ENCODE data around the gene GPBAR1. TPM values are rescaled to one million over a fixed set of nuclear protein-coding genes. Genes with fewer than 3 reads are reported as not detected.
"Not testable (repeated sequence)": the region's sequence is repeated elsewhere in the genome, so short reads cannot be mapped to it uniquely, and the experiment has no call there.

The GPBAR1 gene
- polyA plus RNA-seq, 1 donor: 2.3 TPM

DNA sequence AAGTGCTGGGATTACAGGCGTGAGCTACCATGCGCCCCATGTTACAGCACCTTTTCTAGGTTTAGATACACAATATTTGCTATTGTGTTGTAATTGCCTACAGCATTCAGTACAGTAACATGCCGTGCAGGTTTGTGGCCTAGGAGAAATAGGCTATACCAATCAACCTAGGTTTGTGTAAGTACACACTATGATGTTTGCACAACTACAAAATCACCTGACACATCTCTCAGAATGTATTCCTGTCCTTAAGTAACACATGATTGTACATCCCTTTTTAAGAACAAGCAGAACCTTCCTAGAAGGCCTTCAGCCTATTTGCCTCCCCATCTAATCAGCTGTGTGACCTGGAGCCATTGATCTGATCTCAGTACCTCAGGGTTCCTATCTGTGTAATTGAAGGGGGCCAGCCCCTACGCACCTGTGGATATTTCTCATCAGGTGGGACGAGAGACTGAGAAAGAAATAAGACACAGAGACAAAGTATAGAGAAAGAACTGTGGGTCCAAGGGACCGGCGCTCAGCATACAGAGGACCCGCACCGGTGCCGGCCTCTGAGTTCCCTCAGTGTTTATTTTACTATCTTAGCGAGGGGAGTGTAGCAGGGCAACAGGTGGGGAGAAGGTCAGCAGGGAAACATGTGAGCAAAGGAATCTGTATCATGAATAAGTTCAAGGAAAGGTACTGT lies 50.2 kb downstream of the GPBAR1 start:
- DNase-seq (ENCODE audit: low read depth): no peak

DNA sequence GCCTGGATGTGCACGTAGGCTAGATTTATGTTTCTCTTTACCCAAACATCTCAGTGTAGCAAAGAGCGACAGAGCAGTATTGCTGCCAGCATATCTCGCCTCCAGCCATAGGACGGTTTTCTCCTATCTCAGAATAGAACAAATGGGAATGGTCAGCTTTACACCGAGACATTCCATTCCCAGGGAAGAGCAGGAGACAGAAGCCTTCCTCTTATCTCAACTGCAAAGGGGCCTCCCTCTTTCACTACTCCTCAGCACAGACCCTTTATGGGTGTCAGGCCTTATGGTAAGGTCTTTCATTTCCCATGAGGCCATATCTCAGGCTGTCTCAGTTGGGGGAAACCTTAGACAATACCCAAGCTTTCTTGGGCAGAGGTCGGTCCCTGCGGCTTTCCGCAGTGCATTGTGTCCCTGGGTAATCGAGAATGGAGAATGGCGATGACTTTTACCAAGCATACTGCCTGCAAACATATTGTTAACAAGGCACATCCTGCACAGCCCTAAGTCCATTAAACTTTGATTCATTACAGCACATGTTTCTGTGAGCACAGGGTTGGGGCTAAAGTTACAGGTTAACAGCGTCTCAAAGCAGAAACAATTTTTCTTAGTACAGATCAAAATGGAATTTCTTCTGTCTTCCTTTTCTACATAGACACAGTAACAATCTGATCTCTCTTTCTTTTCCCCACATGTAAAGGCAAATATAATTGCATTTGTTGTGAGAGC lies 50.9 kb downstream of the GPBAR1 start:
- not testable (repeated sequence) for DNase-seq (ENCODE audit: low read depth)

DNA sequence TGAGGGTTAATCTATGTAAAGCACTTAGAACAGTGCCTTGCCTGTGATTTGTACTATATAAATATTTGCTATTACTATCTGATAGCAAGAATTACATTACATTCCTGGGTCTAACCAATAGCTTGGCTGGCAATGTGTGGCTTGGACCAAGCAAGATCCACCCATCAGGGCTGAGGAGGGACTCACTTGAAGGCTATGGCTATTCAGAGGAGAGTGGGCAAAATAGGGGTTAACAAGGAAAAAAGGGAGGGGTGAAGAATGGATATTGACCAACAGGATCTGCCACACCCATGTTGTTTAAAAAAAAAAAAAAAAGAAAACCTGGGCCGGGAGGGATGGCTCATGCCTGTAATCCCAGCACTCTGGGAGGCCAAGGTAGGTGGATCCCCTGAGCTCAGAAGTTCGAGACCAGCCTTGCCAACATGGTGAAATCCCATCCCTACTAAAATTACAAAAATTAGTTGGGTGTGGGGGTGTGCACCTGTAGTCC lies 51.5 kb downstream of the GPBAR1 start:
- no peak for DNase-seq (ENCODE audit: low read depth)

DNA sequence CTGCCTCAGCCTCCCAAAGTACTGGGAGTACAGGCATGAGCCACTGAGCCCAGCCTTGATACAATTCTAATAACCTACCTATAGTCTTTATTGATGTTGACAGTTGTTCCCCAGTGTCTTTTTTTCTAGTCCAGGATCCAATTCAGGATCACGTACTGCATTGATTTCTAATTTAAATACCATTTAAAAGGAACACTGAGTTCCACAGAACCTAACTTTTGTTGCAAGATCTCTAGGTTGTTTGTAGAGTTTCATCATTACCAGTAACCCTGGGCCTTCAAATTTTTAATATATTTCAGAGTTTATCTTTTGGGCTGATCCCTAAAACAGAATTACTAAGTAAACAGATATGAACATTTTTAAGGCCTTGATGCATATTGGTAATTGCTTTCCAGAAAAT lies 52.5 kb downstream of the GPBAR1 start:
- no peak for DNase-seq (ENCODE audit: low read depth)

Other genes with a start within 250 kb of the GPBAR1 start
- 0.16 TPM for gene RUFY4, start 191.8 kb upstream of the GPBAR1 start, polyA plus RNA-seq (ENCODE audit: insufficient read length)
- 0.18 TPM for gene CXCR2, start 135.0 kb upstream of the GPBAR1 start, polyA plus RNA-seq (ENCODE audit: insufficient read length)
- gene CXCR1, start 94.1 kb upstream of the GPBAR1 start, polyA plus RNA-seq (ENCODE audit: insufficient read length): not detected
- 205 TPM for gene ARPC2, start 43.8 kb upstream of the GPBAR1 start, polyA plus RNA-seq (ENCODE audit: insufficient read length)
- gene AAMP, start 9.1 kb downstream of the GPBAR1 start, polyA plus RNA-seq (ENCODE audit: insufficient read length): 87.4 TPM
- 47.4 TPM for gene PNKD, start 9.5 kb downstream of the GPBAR1 start, polyA plus RNA-seq (ENCODE audit: insufficient read length)
- 81.3 TPM for gene TMBIM1, start 31.5 kb downstream of the GPBAR1 start, polyA plus RNA-seq (ENCODE audit: insufficient read length)
- 0.15 TPM for gene CATIP, start 95.8 kb downstream of the GPBAR1 start, polyA plus RNA-seq (ENCODE audit: insufficient read length)
- gene SLC11A1, start 121.3 kb downstream of the GPBAR1 start, polyA plus RNA-seq (ENCODE audit: insufficient read length): 0.37 TPM
- 95.5 TPM for gene CTDSP1, start 138.9 kb downstream of the GPBAR1 start, polyA plus RNA-seq (ENCODE audit: insufficient read length)
- not detected for gene VIL1, start 158.1 kb downstream of the GPBAR1 start, polyA plus RNA-seq (ENCODE audit: insufficient read length)

Data from forelimb muscle (tissue), 1 donor.